OCI-LY7 (cell line): ENCODE data around the gene TMC4.

ENCODE experiments used
- EZH2phosphoT487 ChIP-seq: fragments of 200-600 bp; sonication (generic); IDR thresholded peaks from 2 replicates; pipeline ENCODE4 v1.6.1; 2018; ENCODE audit warnings: low read depth, borderline replicate concordance, mild to moderate bottlenecking, mixed run types, antibody characterized with exemption, low read length, moderate library complexity, mixed read lengths
- TF ChIP-seq, protein P1 (sequence below): fragments of 200-600 bp; sonication (generic); conservative IDR thresholded peaks from 2 replicates; pipeline ENCODE4 v1.5.1; 2014; ENCODE audit warnings: mild to moderate bottlenecking, antibody characterized with exemption, low read length, moderate library complexity, mixed read lengths

DNA sequence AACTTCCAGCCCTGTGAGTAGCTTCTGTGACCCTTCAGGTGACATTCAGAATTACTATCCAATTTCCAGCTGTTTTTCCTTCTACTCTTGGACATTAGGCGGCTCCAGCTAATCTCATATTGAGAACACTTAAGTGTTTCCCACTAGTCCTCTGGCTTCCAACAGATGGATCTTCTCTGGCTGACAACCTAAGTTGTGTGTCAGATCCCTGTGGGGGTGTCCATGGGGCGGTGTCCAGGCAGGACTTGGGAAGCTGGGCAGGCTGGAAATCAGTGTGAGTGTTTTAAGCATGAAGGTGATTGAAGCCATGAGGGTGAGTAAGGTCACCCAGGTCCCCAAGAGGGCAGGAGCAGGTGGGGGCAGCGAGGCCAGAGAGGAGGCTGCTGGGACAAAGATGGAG lies 25.3 kb downstream of the TMC4 start:
- no peak for TF ChIP-seq EZH2phosphoT487
- TF ChIP-seq, protein P1, sequence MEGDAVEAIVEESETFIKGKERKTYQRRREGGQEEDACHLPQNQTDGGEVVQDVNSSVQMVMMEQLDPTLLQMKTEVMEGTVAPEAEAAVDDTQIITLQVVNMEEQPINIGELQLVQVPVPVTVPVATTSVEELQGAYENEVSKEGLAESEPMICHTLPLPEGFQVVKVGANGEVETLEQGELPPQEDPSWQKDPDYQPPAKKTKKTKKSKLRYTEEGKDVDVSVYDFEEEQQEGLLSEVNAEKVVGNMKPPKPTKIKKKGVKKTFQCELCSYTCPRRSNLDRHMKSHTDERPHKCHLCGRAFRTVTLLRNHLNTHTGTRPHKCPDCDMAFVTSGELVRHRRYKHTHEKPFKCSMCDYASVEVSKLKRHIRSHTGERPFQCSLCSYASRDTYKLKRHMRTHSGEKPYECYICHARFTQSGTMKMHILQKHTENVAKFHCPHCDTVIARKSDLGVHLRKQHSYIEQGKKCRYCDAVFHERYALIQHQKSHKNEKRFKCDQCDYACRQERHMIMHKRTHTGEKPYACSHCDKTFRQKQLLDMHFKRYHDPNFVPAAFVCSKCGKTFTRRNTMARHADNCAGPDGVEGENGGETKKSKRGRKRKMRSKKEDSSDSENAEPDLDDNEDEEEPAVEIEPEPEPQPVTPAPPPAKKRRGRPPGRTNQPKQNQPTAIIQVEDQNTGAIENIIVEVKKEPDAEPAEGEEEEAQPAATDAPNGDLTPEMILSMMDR: no peak
